Bronchial epithelial cell (primary cell): ENCODE measurements around the gene MRPL21. TPM values are rescaled to one million over a fixed set of nuclear protein-coding genes. Genes with fewer than 3 reads are reported as not detected.
A peak's percentile ranks its signal among the peaks of the same experiment; 100 is the strongest.

Source experiments
- DNase-seq: peaks from one replicate; pipeline ENCODE4 v3.0.0-alpha.2; 2010; ENCODE audit warnings: low read depth
- FAIRE-seq: peaks from 2 replicates; lab custom pipeline; 2011; peaks lifted over from hg19 to GRCh38; lab: Jason Lieb, UNC
- H3K27me3 ChIP-seq: 2 replicates; pipeline ENCODE4 v1.5.1; 2011; ENCODE audit warnings: low read length; ENCODE audit not compliant: control insufficient read depth, insufficient read depth
- H3K36me3 ChIP-seq: 2 replicates; pipeline ENCODE4 v1.5.1; 2011; ENCODE audit warnings: low read length; ENCODE audit not compliant: control insufficient read depth, insufficient read depth
- H3K4me3 ChIP-seq: 2 replicates; pipeline ENCODE4 v1.5.1; 2011; ENCODE audit warnings: mild to moderate bottlenecking, low read depth, low read length, control low read depth
- CTCF ChIP-seq: IDR thresholded peaks from 2 replicates; pipeline ENCODE4 v1.5.1; 2011; ENCODE audit warnings: mild to moderate bottlenecking, moderate library complexity, low read length, control low read depth, inconsistent platforms; ENCODE audit not compliant: insufficient read depth, severe bottlenecking
- total RNA-seq: library from RNA; depleted of rRNA; stranded (reverse); fragments of >200 nt; gene quantifications from 2 replicates; pipeline ENCODE4 v1.2.1, GENCODE V29; 2014

Gene MRPL21
- total RNA-seq, 1 donor from 2014 or later: 65.0 TPM

DNA sequence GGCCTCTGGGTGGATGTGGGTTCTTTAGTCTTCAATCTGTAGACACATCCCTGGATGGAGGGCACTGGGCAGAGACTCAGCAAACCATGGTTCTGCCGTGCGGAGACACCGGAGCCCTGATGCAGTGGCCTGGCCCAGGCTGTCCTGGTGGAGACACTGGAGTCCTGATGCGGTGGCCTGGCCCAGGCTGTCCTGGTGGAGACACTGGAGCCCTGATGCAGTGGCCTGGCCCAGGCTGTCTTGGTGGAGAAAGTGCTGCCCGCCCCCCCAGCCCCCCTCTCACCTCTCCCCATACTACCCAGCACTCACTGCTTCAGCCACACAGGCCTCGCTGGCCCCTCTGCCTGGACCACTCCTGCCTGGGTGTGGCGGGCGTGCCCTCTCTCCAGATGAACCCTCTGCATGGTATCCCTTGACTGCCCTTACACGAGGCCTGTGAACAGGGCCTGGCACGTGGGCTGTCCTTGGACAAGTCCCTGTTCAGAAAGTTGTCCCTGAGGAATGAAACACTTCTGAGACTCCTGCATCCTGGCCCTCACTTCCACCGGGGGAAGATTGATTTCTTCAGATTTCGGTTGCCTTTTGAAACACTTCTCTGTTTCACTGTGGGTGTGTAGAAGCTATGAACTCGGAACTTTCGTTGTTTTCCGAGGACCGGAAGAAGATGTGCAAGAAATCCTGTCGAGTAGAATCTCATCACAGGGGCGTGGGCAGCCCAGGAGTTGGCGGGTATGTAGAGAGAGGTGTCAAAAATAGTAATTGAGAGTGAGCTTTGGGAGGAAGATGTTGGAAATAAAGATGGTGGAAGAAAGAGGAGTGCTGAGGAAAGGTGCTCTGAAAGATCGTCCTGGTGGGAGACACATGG is 26.3 kb upstream of the MRPL21 start:
- TF ChIP-seq CTCF: no peak
- no peaks in the 10 kb centered on the region for H3K27me3 ChIP-seq
- FAIRE-seq: peak; percentile 80
- peaks cover 24% of the 10 kb centered on the region for H3K36me3 ChIP-seq
- DNase-seq: no peak
- H3K4me3 ChIP-seq: no peak overlapping the region

DNA sequence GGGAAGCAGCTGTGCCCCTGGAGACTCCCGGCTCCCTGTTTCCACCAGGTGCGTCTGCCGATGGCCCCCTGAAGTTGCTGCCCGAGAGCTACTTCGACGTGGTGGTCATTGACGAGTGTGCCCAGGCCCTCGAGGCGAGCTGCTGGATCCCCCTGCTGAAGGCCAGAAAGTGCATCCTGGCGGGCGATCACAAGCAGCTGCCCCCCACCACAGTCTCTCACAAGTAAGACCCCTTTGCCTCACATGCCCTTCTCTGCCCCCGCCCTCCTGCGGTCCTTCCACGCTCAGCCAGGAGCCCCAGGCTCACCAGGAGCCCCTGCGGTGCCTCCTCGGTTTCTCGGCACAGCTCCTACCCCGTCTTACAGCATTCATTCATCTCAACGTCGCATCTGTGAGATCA is 25.5 kb upstream of the MRPL21 start:
- FAIRE-seq (no peak), DNase-seq (no peak)
- no peak for TF ChIP-seq CTCF
- H3K27me3 ChIP-seq: no peaks in the 10 kb centered on the region
- H3K4me3 ChIP-seq: no peak overlapping the region
- peaks cover 23% of the 10 kb centered on the region for H3K36me3 ChIP-seq

- Histone ChIP-seq H3K27me3 (no peaks in the 10 kb centered on the region), H3K4me3 (no peak overlapping the region), H3K36me3 (peaks cover 23% of the 10 kb centered on the region)
- TF ChIP-seq CTCF: no peak
- FAIRE-seq: no peak
- no peak for DNase-seq
These were observed 24.7 kb upstream of the MRPL21 start for GRCh38 chr11:68928136-68928880.

DNA sequence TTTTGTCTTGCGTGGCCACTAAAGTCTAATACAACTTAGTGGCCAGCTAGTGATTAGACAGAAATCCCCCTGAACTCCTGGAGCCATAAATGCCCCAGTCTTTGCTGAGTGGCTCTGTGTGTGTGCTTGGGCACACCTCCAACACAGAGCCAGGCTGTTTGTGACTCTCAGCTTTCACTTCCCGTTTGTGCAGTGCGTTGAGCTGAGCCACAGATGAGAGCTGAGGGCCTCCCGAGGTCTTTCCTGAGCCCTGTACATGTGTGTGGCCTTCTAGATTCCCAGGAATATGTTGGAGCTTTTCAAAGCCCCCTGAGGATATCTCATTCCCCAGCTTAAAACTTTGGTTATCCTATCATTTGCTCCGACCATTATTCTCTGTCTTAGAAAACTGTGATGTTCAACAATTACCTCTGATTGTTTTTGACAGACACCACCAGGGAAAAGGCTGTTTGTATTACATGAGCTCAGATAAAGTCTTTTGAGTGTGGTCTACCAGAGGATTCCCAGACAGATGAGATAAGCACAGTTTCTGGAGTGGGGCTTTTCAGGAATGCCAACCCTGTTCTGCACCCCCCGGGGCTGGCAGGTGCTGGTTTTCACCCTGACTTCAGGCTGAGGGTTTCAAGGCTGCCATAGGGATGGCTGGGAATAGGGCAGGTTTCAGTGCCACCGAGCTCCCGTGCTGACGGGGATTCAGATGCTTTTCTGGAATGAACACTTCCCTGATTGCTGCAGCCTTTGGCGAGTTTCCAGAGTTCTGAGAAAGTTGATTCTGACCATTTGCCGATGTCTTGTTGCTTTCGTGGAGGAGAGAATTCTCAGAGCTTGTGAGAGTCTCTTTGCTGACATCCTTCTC is 23.9 kb upstream of the MRPL21 start:
- no peak overlapping the region for H3K4me3 ChIP-seq
- FAIRE-seq (no peak), DNase-seq (no peak)
- peaks cover 21% of the 10 kb centered on the region for H3K36me3 ChIP-seq
- no peaks in the 10 kb centered on the region for H3K27me3 ChIP-seq
- TF ChIP-seq CTCF: no peak

DNA sequence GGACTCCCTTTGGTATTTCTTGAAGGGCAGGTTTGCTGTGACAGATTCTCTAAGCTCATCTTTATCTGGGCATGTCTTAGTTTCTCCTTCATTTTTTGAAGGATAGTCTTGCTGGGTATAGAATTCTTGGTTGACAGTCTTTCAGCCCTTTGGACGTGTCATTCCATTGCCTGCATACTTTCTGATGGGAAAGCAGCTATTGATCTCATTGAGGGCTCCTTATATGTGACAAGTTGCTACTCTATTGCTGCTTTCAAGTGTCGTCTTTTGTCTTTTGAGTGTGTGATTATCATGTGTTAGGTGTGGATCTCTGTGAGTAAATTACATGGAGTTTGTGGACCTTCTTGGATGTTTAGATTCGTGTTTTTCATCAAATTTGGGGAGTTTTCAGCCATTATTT is 22.0 kb upstream of the MRPL21 start:
- DNase-seq: no peak
- Histone ChIP-seq H3K4me3 (no peak overlapping the region), H3K36me3 (peaks cover 20% of the 10 kb centered on the region), H3K27me3 (no peaks in the 10 kb centered on the region)
- no peak for TF ChIP-seq CTCF
- no peak for FAIRE-seq
